B cell (primary cell): ENCODE data around the gene RABAC1. TPM values are rescaled to one million over a fixed set of nuclear protein-coding genes. Genes with fewer than 3 reads are reported as not detected.

ENCODE experiments used
- ATAC-seq: fragments of 200-7000 bp; cut with Tn5 transposase; one replicate; pipeline ENCODE4 v1.10.0; 2021; ENCODE audit warnings: low read depth, mild to moderate bottlenecking, moderate number of reproducible peaks, moderate library complexity
- CTCF ChIA-PET: fragments of 350-600 bp; sonication (Branson Sonifier 250); formaldehyde crosslinking; loops from one replicate; lab custom pipeline; 2021; ENCODE audit warnings: antibody characterized with exemption, inconsistent platforms; lab: Charles Lee
- POLR2A ChIA-PET: fragments of 350-600 bp; sonication (Branson Sonifier 250); formaldehyde crosslinking; loops from one replicate; lab custom pipeline; 2021; ENCODE audit warnings: antibody characterized with exemption; lab: Charles Lee
- DNase-seq: peaks from one replicate; pipeline ENCODE4 v3.0.0; 2013
- H2AFZ ChIP-seq: 2 replicates; pipeline ENCODE4 v1.6.1; 2012; ENCODE audit warnings: mild to moderate bottlenecking, low read depth, low read length; ENCODE audit not compliant: insufficient read depth, poor library complexity, severe bottlenecking
- H3K27ac ChIP-seq, 2 donors: 1 replicate in 1 of 2; 2 replicates in 1 of 2; pipeline ENCODE4 v1.5.1; 2012 to 2013; ENCODE audit warnings: low read length in 2 of 2, mild to moderate bottlenecking in 2 of 2, moderate library complexity in 1 of 2
- H3K27me3 ChIP-seq, 4 experiments: fragments of 200-600 bp in 1 of 4; sonication (generic) in 1 of 4; replicated peaks in 1 of 4; 1 replicate in 2 of 4; 2 replicates in 2 of 4; pipeline versions ENCODE4 v1.6.1 to v1.7.0; 2013 to 2016; ENCODE audit warnings: low read length in 3 of 4, mild to moderate bottlenecking in 2 of 4, mixed read lengths in 1 of 4, moderate library complexity in 1 of 4; ENCODE audit not compliant: insufficient read depth in 4 of 4, control insufficient read depth in 3 of 4; ENCODE audit errors: control extremely low read depth in 1 of 4
- H3K36me3 ChIP-seq, 2 experiments: replicated peaks in 1 of 2; 1 replicate in 1 of 2; 2 replicates in 1 of 2; pipeline versions ENCODE4 v1.6.1 to v1.7.1; 2013; ENCODE audit warnings: low read length in 1 of 2; ENCODE audit not compliant: insufficient read depth in 2 of 2, control insufficient read depth in 1 of 2; ENCODE audit errors: control extremely low read depth in 1 of 2, extremely low read depth in 1 of 2
- H3K4me1 ChIP-seq, 2 donors: fragments of 200-600 bp in 1 of 2; sonication (generic) in 1 of 2; 1 replicate in 1 of 2; 2 replicates in 1 of 2; pipeline versions ENCODE4 v1.5.1 to v1.6.1; 2013 to 2017; ENCODE audit warnings: low read length in 2 of 2; ENCODE audit not compliant: control insufficient read depth in 2 of 2, insufficient read depth in 2 of 2
- H3K4me2 ChIP-seq: replicated peaks from 2 replicates; pipeline ENCODE3; 2012; ENCODE audit warnings: mild to moderate bottlenecking, low read depth, low read length; ENCODE audit not compliant: poor library complexity, severe bottlenecking
- H3K4me3 ChIP-seq, 5 experiments: fragments of 200-600 bp in 1 of 5; sonication (generic) in 1 of 5; 1 replicate in 3 of 5; 2 replicates in 2 of 5; pipeline versions ENCODE4 v1.5.1 to v1.7.0; 2011 to 2016; ENCODE audit warnings: low read length in 4 of 5, mild to moderate bottlenecking in 4 of 5, low read depth in 2 of 5, control low read depth in 1 of 5, moderate library complexity in 1 of 5; ENCODE audit not compliant: insufficient read depth in 1 of 5; ENCODE audit errors: control extremely low read depth in 1 of 5, extremely low read depth in 1 of 5
- H3K79me2 ChIP-seq: fragments of 200-600 bp; sonication (generic); one replicate; pipeline ENCODE4 v1.6.0; 2016; ENCODE audit warnings: low read length; ENCODE audit not compliant: control insufficient read depth, insufficient read depth
- H3K9ac ChIP-seq: fragments of 200-600 bp; sonication (generic); 2 replicates; pipeline ENCODE4 v1.6.1; 2017; ENCODE audit warnings: mild to moderate bottlenecking, low read length, moderate library complexity
- H3K9me3 ChIP-seq, 3 donors: one replicate each; pipeline versions ENCODE4 v1.6.1 to v1.7.1; 2013; ENCODE audit warnings: low read length in 2 of 3; ENCODE audit not compliant: control insufficient read depth in 2 of 3, insufficient read depth in 1 of 3; ENCODE audit errors: control extremely low read depth in 1 of 3
- H4K20me1 ChIP-seq: 2 replicates; pipeline ENCODE4 v1.6.0; 2012; ENCODE audit warnings: mild to moderate bottlenecking, low read length; ENCODE audit not compliant: insufficient read depth, control insufficient read depth, poor library complexity, severe bottlenecking
- H3K27ac Mint-ChIP-seq: one replicate; pipeline ENCODE4 v1.8.0; 2021; ENCODE audit warnings: mixed read lengths
- H3K27me3 Mint-ChIP-seq: one replicate; pipeline ENCODE4 v1.8.0; 2021; ENCODE audit warnings: mixed read lengths
- H3K4me1 Mint-ChIP-seq: one replicate; pipeline ENCODE4 v1.8.0; 2021; ENCODE audit warnings: mixed read lengths
- H3K4me3 Mint-ChIP-seq: one replicate; pipeline ENCODE4 v1.8.0; 2021; ENCODE audit warnings: mixed read lengths
- H3K9me3 Mint-ChIP-seq: one replicate; pipeline ENCODE4 v1.8.0; 2022; ENCODE audit warnings: mixed read lengths; ENCODE audit not compliant: insufficient read depth
- EZH2 ChIP-seq: IDR thresholded peaks from 2 replicates; pipeline ENCODE4 v1.6.1; 2012; ENCODE audit warnings: borderline replicate concordance, low read depth, mild to moderate bottlenecking, moderate library complexity, low read length; ENCODE audit not compliant: insufficient read depth, poor library complexity, severe bottlenecking
- WGBS: methylation state at CpG from one replicate; pipeline ENCODE4 v1.1.5; 2013; ENCODE audit warnings: missing lambda C conversion rate; ENCODE audit not compliant: insufficient coverage; 5-methylcytosine and 5-hydroxymethylcytosine counted together
- intact Hi-C: fragments of 100-400 bp; cut with micrococcal nuclease; formaldehyde crosslinking; loops from one replicate; pipeline ENCODE4 v1.10.0; 2022
- polyA plus RNA-seq: library from polyadenylated mRNA; depleted of rRNA; stranded (reverse); fragments of >200 nt; gene quantifications from 2 replicates; pipeline ENCODE4 v1.2.3, GENCODE V29; 2012
- total RNA-seq, 2 donors: library from RNA; stranded (reverse); fragments of 120-200 nt in 1 of 2; gene quantifications; 1 replicate in 1 of 2; 2 replicates in 1 of 2; pipeline versions ENCODE4 v1.2.3 to v1.2.4, GENCODE V29; 2013 to 2022
- TF ChIP-seq, protein P1 (sequence below): fragments of 200-600 bp; IDR thresholded peaks from one replicate; pipeline ENCODE4 v1.8.0; 2022; ENCODE audit warnings: antibody characterized with exemption, mild to moderate bottlenecking

Gene RABAC1
- total and polyA plus RNA-seq, 2 donors (not counting 1 experiment from before 2014, with no cell fraction given), result 146 to 190 TPM

DNA sequence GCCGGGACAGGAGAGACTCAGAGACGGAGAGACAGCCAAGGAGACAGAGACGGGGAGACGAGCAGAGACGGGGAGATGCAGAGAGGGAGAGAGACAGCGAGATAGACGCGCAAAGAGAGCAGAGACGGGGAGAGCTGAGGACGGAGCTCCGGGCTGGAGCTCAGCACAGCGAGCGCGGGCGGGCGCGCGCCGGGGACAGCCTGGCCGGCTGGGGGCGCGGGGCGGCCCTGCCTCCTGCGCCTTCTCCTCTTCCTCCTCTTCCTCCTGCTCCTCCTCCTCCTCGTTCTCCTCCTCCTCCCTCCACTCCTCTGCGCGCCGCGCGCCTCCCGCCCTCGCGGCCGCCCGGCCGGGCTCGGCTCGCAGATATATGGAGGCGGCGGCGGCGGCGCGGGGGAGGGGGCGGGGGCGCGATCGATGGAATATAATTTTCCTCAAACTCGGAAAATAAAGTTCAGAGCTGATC is 30.9 kb downstream of the RABAC1 start, which contains the start of gene ERFL:
Gene ERFL (minus strand): TSS at position 229 of the 463 bp plus-strand sequence. CDS start 15,530 bp downstream, outside the sequence.
- peak within 1 kb of the TSS; percentile 87 for H3K27ac Mint-ChIP-seq
- peaks cover 7% of the 10 kb centered on the region for H3K27me3 Mint-ChIP-seq
- H3K4me3 ChIP-seq, result peak within 1 kb of the TSS; percentile 49 to 72 (median 60)
- peak within 1 kb of the TSS; percentile 94 for H3K4me2 ChIP-seq
- TF ChIP-seq, protein P1, sequence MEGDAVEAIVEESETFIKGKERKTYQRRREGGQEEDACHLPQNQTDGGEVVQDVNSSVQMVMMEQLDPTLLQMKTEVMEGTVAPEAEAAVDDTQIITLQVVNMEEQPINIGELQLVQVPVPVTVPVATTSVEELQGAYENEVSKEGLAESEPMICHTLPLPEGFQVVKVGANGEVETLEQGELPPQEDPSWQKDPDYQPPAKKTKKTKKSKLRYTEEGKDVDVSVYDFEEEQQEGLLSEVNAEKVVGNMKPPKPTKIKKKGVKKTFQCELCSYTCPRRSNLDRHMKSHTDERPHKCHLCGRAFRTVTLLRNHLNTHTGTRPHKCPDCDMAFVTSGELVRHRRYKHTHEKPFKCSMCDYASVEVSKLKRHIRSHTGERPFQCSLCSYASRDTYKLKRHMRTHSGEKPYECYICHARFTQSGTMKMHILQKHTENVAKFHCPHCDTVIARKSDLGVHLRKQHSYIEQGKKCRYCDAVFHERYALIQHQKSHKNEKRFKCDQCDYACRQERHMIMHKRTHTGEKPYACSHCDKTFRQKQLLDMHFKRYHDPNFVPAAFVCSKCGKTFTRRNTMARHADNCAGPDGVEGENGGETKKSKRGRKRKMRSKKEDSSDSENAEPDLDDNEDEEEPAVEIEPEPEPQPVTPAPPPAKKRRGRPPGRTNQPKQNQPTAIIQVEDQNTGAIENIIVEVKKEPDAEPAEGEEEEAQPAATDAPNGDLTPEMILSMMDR, result no peak
- TF ChIP-seq EZH2, result no peak
- DNase-seq (peak; percentile 59), ATAC-seq (peak; percentile 31)
- peaks cover 52 to 60% of the 10 kb centered on the region in 2 donors for H3K4me1 ChIP-seq
- peaks cover 7% of the 10 kb centered on the region for H3K79me2 ChIP-seq
- H3K36me3 ChIP-seq, result no peaks in the 10 kb centered on the region
- no peak within 1 kb of the TSS for H3K4me3 Mint-ChIP-seq
- H3K27ac ChIP-seq, result peak within 1 kb of the TSS; percentile 18 to 56
- no peaks in the 10 kb centered on the region for H3K9me3 Mint-ChIP-seq
- peak within 1 kb of the TSS; percentile 83 for H2AFZ ChIP-seq
- peaks cover 0 to 36% (median 7%) of the 10 kb centered on the region in 4 experiments for H3K27me3 ChIP-seq
- H3K9me3 ChIP-seq, result no peaks in the 10 kb centered on the region
- H4K20me1 ChIP-seq, result no peaks in the 10 kb centered on the region
- ChIA-PET POLR2A (interaction anchor here (0.6 to 2.5 kb wide), 5 partner anchors 17 to 45 kb away, joined by 3 to 17 read pairs (median 4); partner anchors contain the start of gene ARHGEF1), CTCF (interaction anchor here (1.0 to 1.3 kb wide), 4 partner anchors 18 to 30 kb away, joined by 3 to 4 read pairs (median 4); no protein-coding TSS in a partner anchor)
- H3K9ac ChIP-seq, result peak within 1 kb of the TSS; percentile 73
- H3K4me1 Mint-ChIP-seq, result peaks cover 32% of the 10 kb centered on the region
- intact Hi-C loops, result loop anchor here (2.0 kb wide), 2 partner anchors 13 to 17 kb away; no protein-coding TSS in a partner anchor
- WGBS, result under 1% methylated on average over 40 of the region's 49 CpGs
